Thyroid gland (tissue), 4 donors: ENCODE data around the gene CAPZA1.

Source experiments
- CTCF ChIP-seq, 6 experiments: fragments of 200-600 bp in 3 of 6; fragments of 450-650 bp in 3 of 6; sonication (generic) in 3 of 6; IDR thresholded peaks; one replicate each; pipeline ENCODE4 v1.5.1; 2016 to 2019; ENCODE audit warnings: antibody characterized with exemption in 6 of 6, mild to moderate bottlenecking in 2 of 6, inconsistent platforms in 1 of 6, moderate library complexity in 1 of 6
- POLR2A ChIP-seq, 2 donors: fragments of 450-650 bp; IDR thresholded peaks; one replicate each; pipeline ENCODE4 v1.6.1; 2017; ENCODE audit warnings: antibody characterized with exemption in 2 of 2, mild to moderate bottlenecking in 2 of 2, moderate library complexity in 1 of 2

GRCh38 chr1:112687361-112687760 lies 67.7 kb downstream of the CAPZA1 start:
- no peak for TF ChIP-seq CTCF (IDR thresholded peaks at IDR 0.05)
- TF ChIP-seq POLR2A (IDR thresholded peaks at IDR 0.05): no peak
